C4-2B (cell line): ENCODE data around the gene PACS2.

Experiments
- H3K27ac ChIP-seq: fragments of 450-650 bp; 2 replicates; pipeline ENCODE4 v1.5.1; 2017
- CTCF ChIP-seq: fragments of 450-650 bp; conservative IDR thresholded peaks from 2 replicates; pipeline ENCODE4 v1.5.1; 2017; ENCODE audit warnings: mild to moderate bottlenecking
- ZFX ChIP-seq: fragments of 450-650 bp; IDR thresholded peaks from 2 replicates; pipeline ENCODE4 v1.6.1; 2017

Gene PACS2

GRCh38 chr14:105347587-105347968 lies 33.0 kb downstream of the PACS2 start:
- TF ChIP-seq ZFX (no peak), CTCF (no peak)
- no peak overlapping the region for H3K27ac ChIP-seq

- no peak overlapping the region for H3K27ac ChIP-seq
- TF ChIP-seq ZFX (no peak), CTCF (no peak)
These were observed 33.8 kb downstream of the PACS2 start for GRCh38 chr14:105348169-105348944.

DNA sequence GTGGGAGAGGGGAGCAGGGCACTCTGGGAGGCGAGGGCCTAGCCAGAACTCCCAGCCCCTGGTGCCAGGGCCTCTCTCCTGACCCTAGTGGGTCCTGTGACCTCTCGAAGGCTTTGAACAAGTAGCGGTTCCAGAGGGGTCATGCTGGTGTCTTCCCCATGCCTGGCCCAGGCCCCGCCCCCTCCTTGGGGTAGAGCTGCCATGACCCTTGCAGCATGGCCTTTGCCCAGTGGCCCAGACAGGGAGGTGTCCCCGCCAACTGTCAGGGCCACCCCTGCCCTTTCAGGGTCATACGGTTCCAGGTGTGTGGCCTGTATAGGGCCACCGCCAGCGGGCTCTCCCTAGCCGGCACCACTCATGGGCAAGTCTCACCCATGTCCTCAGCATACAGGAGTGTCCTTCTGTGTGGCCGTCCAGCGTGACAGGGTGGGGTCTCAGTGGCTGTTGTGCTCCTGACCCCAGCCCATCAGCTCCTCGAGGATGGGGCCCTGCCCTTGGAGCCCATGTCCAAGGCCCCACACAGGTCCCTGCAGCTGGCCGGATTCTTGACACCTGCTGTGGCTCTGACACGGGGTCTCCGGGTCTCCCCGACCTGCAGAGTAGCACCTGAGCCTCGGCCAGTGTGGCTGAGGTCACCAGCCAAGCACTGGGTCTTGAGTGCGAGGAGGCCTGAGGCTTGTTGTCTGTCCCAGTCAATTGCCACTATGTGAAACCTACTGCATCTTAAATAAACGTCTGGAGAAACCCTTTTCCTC lies 34.6 kb downstream of the PACS2 start:
- H3K27ac ChIP-seq, result no peak overlapping the region
- TF ChIP-seq ZFX (no peak), CTCF (no peak)

DNA sequence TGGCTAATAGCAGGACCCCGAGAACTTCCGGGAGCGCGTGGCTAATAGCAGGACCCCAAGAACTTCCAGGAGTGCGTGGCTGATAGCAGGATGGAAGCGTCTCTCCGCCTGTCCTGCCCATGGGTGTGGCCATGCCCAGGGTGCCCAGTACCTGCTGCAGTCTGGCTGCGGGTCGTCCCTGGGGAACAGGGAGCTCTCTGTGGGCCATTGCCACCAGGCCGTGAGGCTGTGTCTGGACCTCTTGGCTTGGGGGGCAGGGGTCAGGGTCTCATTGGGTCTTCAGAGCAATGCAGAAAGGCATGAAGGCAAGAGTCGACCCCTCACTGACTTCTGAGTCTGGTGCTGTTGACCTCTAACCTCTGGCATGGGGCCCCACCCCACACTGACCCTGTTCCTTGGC lies 35.4 kb downstream of the PACS2 start:
- H3K27ac ChIP-seq, result no peak overlapping the region
- no peak for TF ChIP-seq CTCF
- TF ChIP-seq ZFX, result no peak

DNA sequence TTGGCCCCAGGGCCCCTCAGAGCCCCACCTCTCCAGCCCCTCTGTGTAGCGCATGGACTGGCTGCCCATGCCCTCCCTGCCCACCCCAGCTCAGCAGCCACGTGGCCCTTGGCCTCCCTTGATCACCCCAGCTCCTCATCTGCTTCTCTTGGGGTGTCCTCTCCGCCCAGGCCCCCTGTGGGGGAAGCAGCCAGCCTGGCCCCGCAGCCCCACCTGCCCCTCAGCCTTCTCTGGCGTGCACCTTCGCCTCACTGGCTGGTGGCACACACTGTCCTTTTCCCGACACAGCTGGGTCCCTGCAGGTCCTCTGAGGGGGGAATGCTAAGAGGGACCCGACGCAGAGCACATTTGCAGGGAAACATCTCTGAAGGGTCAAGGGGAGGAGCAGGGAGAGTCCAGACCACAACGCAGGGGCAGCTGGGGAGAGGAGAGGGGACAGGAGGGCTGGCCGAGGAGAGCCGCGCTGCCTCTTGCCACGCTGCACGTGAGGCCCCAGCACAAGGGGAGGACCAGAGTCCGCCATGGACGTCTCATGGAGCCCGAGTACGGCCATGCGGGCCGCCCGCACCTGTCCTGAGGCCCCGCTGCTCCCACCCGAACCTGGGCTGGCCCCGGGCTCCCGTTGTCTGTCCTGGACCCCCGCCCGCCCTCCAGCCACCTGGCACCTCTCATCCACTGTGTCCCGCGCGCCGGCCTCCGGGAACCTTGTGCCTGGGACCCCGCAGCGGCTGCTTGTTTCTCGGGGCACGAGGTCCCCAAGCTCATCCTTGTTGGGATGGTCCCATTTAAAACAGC lies 36.1 kb downstream of the PACS2 start:
- H3K27ac ChIP-seq, result no peak overlapping the region
- TF ChIP-seq CTCF (no peak), ZFX (no peak)

DNA sequence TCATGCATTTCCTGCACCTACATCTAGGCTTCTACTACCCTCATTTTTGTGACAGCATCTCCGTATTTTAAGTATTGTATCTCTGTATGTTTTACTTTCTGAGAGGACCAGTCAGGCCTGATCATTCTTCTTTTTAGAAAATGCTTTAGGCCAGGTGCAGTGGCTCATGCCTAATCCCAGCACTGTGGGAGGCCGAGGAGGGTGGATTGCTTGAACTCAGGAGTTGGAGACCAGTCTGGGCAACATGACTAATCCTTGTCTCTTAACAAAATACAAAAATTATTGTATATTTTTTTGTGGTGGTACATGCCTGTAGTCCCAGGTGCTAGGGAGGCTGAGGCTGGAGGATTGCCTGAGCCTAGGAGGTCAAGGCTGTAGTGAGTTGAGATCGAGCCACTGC lies 36.9 kb downstream of the PACS2 start:
- TF ChIP-seq CTCF, result no peak
- no peak for TF ChIP-seq ZFX
- H3K27ac ChIP-seq, result no peak overlapping the region
